Measurements from ENCODE around the gene FIBCD1.

The FIBCD1 gene

DNA sequence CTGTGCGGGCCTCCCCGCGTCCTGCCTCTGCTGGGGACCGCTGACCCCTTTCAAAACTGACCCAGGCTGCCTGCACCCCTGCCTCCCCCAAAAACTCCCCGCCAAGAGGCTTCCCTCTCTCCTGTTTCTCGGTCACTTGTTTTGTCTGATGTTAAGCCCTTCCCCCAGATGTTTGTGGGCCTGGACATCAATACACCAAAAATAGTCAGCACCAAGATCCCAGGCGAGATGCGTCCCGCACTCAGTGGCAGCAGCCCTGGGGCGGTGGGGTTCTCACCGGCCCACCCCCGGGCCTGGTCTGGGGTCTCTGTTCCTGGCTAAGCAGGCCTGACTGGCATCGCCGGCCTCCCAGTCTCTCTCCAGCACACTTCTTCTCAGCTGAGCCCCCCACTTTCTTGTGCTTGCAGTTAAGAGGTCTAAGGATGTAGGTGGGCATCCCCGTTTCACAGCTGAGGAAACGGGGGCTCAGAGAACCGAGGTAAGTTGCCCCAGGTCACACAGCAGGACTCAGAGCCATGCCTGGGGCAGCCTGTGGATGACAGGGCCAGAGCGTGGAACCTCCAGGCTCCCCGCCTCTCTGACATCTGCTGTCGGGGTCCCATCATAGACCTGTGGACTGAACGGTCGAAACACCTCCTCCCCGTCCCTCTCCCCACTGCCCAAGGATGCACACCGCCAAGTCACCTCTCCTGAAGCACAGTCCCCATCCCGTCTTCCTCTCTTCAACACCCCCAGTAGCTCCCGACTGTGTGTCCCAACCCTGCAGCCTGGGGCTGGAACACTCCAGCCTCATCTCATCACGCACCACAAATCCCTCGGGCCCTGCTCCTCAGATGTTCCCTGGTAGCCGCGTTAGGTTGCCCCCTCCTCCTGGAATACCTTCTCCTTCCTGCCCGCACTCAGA is 16.8 kb downstream of the FIBCD1 start:
- no peak for DNase-seq (ENCODE audit: low spot score)
- TF ChIP-seq, protein P1, sequence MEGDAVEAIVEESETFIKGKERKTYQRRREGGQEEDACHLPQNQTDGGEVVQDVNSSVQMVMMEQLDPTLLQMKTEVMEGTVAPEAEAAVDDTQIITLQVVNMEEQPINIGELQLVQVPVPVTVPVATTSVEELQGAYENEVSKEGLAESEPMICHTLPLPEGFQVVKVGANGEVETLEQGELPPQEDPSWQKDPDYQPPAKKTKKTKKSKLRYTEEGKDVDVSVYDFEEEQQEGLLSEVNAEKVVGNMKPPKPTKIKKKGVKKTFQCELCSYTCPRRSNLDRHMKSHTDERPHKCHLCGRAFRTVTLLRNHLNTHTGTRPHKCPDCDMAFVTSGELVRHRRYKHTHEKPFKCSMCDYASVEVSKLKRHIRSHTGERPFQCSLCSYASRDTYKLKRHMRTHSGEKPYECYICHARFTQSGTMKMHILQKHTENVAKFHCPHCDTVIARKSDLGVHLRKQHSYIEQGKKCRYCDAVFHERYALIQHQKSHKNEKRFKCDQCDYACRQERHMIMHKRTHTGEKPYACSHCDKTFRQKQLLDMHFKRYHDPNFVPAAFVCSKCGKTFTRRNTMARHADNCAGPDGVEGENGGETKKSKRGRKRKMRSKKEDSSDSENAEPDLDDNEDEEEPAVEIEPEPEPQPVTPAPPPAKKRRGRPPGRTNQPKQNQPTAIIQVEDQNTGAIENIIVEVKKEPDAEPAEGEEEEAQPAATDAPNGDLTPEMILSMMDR (IDR thresholded peaks at IDR 0.05; ENCODE audit: extremely low read depth, missing control alignments) = no peak

DNA sequence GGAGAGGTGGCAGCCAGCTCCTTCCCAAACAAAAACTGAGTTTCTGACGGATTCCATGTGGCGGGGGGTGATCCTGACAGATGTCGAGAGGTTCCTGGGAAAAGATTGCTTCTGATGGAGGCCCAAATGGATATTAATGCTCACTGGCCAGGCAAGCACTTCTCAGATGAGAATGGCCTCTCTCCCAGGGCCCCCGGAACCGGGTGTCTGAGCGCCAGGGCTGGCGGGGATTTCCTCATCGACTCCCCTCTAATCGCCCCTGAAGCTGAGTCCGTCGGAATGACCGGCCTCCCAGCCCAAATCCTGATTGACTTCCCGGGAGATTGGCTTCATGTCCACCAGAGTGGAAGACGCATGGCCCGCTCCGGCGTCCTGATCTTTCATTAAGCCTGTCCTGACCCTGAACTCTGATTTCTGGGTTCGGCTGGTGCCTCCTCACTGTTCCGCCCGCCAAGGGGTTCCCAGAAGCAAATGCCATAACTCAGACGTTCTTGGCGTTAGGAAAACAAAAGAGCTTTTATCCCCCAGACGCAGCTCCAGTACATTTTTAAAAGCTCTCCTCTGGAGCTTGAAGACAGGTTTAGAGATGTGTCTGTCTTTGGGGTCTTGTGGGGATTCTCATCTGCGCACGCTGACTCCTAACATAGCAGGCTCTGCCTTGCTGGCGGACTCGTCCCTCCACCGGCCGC is 17.6 kb downstream of the FIBCD1 start:
- DNase-seq (ENCODE audit: low spot score) = no peak

DNA sequence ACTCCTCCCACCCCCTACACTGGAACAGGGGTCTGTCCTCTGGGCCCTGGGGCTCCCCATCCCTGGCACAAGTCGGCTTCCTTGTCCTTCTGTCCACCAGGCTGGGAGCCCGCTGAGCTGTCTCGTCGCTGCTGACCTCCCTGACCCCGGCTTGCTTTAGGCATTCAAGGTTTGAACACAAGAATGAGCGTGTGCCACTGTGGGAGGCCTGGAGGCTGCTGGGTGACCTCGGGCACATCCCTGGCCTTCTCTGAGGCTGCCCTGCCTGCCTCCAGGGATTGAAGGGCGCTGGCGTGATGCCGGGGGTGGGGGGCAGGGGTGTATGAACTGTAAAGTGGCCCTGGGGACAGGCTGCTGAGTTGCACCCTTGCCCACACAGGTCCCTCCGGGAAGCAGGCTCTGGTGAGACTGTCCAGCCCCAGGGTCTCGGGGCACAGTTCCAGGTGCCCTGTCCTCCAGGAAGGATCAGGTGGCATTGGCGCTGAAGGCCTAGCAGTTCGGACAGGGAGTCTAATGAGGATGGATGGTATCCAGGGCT is 18.2 kb downstream of the FIBCD1 start:
- TF ChIP-seq, protein P1 (IDR thresholded peaks at IDR 0.05; ENCODE audit: extremely low read depth, missing control alignments) = no peak

More for the DNA sequence above, 17.6 kb downstream of the FIBCD1 start:
- TF ChIP-seq, protein P1 (IDR thresholded peaks at IDR 0.05; ENCODE audit: extremely low read depth, missing control alignments) = no peak

DNA sequence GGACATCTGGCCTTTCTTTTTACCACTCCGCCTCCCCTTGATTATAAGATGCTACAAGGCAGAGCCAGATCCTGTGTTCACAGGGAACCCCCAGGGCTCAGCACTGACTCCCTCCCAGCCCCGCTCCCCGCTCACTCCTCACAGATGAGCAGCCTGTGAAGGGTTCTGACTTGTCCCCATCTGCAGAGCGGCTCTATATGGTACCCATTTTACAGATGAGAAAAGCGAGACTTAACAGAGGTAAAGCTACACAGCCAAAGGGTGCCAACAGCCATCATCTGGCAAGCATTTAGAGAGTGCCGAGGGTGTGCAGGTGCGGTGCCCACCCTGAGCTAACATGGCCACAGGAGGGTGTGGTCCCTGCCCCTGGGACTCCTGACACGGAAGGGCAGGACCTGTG is 18.8 kb downstream of the FIBCD1 start:
- DNase-seq (ENCODE audit: low spot score) = no peak
- TF ChIP-seq, protein P1 (IDR thresholded peaks at IDR 0.05; ENCODE audit: extremely low read depth, missing control alignments) = no peak

More for the DNA sequence above, 18.2 kb downstream of the FIBCD1 start:
- no peak for DNase-seq (ENCODE audit: low spot score)

DNA sequence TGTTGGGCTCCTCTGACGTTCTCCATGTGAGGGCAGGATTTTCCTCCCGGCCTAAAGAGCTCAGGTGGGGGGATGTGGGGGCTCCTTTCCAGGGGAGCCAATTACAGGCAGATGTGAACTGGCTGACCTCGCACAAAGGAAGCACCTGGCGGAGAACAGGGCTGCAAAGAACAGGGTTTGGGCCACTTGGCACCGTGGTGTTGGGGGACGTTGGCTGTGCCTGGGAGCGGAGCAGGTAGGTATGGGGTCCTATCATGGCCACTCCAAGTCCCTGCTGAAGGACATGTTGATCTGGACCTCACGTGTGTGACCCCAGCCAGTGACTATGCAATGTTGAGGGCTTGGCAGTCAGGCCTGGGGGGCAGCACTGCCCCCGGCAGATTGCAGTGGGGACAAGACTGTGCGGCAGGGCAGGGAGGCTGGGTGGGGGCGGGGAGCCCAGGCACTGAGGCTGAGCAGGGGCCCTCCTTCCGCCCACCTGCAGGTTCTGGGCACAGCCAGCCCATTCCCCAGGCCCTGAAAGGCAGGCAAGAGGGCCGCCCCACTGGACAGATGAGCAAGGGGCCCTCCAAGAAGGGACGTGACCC is 19.4 kb downstream of the FIBCD1 start:
- TF ChIP-seq, protein P1 (IDR thresholded peaks at IDR 0.05; ENCODE audit: extremely low read depth, missing control alignments) = no peak
- no peak for DNase-seq (ENCODE audit: low spot score)

DNA sequence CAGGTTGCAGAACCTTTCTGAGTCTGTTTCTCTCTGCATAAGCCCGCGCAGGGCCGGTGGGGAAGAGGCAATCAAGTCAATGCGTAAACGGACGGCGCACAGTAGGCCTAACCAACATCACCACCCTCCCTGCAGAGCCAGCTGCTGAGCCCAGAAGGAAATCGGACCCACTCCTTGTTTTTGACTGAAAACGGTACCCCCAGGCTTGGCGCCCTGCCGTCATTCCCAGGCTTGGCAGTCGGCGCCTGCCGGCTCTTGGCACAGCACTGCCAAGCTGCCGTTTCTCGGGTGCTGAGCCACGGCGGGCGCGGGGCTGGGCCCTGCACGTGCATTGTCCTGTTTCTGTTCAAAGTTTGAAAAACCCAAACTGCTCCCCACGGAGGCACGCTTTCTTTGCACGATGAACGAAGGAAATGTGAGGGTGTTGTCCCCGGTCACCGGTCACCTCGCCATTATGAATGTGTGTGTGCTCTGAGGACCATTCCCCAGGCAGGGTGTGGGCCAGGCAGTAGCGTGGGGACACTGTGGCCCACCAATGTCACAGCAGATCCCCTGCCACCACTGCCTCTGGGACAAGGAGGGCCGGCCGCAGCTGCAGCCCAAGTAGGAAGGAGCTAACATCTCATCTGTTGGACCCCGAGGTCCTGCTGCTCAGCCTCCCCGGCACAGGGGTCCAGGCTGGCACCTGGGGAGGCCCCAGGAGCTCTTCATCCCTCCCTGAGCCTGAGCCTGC is 20.1 kb downstream of the FIBCD1 start:
- TF ChIP-seq, protein P1 (IDR thresholded peaks at IDR 0.05; ENCODE audit: extremely low read depth, missing control alignments) = no peak
- DNase-seq (ENCODE audit: low spot score) = no peak
